Right renal cortex interstitium (tissue), 3 donors: Measurements from ENCODE around the gene MACROD2. TPM values are rescaled to one million over a fixed set of nuclear protein-coding genes. Genes with fewer than 3 reads are reported as not detected.
"Not testable (repeated sequence)": the region's sequence is repeated elsewhere in the genome, so short reads cannot be mapped to it uniquely, and the experiment has no call there.

ENCODE experiments used
- DNase-seq, 3 donors: peaks; one replicate each; pipeline ENCODE4 v3.0.0-alpha.2; 2013; ENCODE audit warnings: low read depth in 3 of 3, low spot score in 2 of 3
- polyA plus RNA-seq, 3 donors: library from polyadenylated mRNA; unstranded; fragments of 120-200 nt; gene quantifications; one replicate each; pipeline ENCODE4 v1.2.1, GENCODE V29; 2013; ENCODE audit not compliant: insufficient read length in 3 of 3

MACROD2 gene
- polyA plus RNA-seq, 3 donors = 14.4 to 15.6 (median 14.5) TPM

GRCh38 chr20:14958626-14959025 lies 963.3 kb downstream of the MACROD2 start:
- no peak for DNase-seq

- no peak for DNase-seq
These were observed 964.5 kb downstream of the MACROD2 start for GRCh38 chr20:14959506-14960475.

GRCh38 chr20:14960831-14961230 lies 965.5 kb downstream of the MACROD2 start:
- no peak for DNase-seq

- no peak for DNase-seq
These were observed 967.9 kb downstream of the MACROD2 start for GRCh38 chr20:14963262-14963663.

- no peak for DNase-seq
These were observed 970.9 kb downstream of the MACROD2 start for GRCh38 chr20:14966203-14966602.

GRCh38 chr20:14966808-14967207 lies 971.5 kb downstream of the MACROD2 start:
- DNase-seq = no peak

GRCh38 chr20:14972256-14972655 lies 976.9 kb downstream of the MACROD2 start:
- DNase-seq = no peak

GRCh38 chr20:14972690-14973089 lies 977.4 kb downstream of the MACROD2 start:
- DNase-seq = no peak

- no peak for DNase-seq
These were observed 984.2 kb downstream of the MACROD2 start for GRCh38 chr20:14979453-14979986.

- not testable (repeated sequence) for DNase-seq
These were observed 986.2 kb downstream of the MACROD2 start for GRCh38 chr20:14981486-14981885.

- not testable (repeated sequence) for DNase-seq
These were observed 987.0 kb downstream of the MACROD2 start for GRCh38 chr20:14982324-14982723.

- DNase-seq = no peak
These were observed 989.0 kb downstream of the MACROD2 start for GRCh38 chr20:14984305-14984704.

- no peak for DNase-seq
These were observed 989.7 kb downstream of the MACROD2 start for GRCh38 chr20:14984768-14985622.

GRCh38 chr20:14986026-14986655 lies 990.8 kb downstream of the MACROD2 start:
- DNase-seq = peak; percentile 44 to 58 (median 54)

- DNase-seq = no peak
These were observed 991.3 kb downstream of the MACROD2 start for GRCh38 chr20:14986656-14987055.

GRCh38 chr20:14989535-14990290 lies 994.4 kb downstream of the MACROD2 start:
- DNase-seq = no peak

- no peak for DNase-seq
These were observed 995.7 kb downstream of the MACROD2 start for GRCh38 chr20:14991023-14991422.

- no peak for DNase-seq
These were observed 996.8 kb downstream of the MACROD2 start for GRCh38 chr20:14992153-14992552.

GRCh38 chr20:14992961-14993360 lies 997.6 kb downstream of the MACROD2 start:
- DNase-seq = no peak
